NCI-H2227 (cell line): ENCODE results near the gene PROCA1.
"Not testable (repeated sequence)": the region's sequence is repeated elsewhere in the genome, so short reads cannot be mapped to it uniquely, and the experiment has no call there.

Source experiments
- DNase-seq: peaks from one replicate; lab custom pipeline; 2025; ENCODE audit not compliant: unreplicated experiment; lab: John Stamatoyannopoulos, UW

Gene PROCA1

DNA sequence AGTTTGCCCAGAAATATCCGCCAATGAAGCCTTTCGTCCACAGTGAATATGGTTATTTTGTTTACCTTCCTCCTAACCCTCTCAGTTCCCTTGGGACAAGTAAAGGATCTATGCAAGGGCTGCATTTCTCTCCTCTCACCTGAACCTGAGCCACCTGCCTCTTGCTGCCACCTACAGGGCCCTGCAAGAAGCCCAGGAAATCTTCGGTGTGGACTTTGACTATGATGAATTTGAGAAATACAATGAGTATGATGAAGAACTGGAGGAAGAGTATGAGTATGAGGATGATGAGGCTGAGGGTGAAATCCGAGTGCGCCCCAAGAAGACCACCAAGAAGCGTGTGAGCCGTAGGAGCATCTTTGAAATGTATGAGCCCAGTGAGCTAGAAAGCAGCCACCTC lies 35.7 kb downstream of the PROCA1 start:
- DNase-seq = no peak

- DNase-seq = no peak
Observed at GRCh38 chr17:28675490-28675889, 36.2 kb downstream of the PROCA1 start.

- no peak for DNase-seq
Observed at GRCh38 chr17:28669918-28670317, 41.8 kb downstream of the PROCA1 start.

GRCh38 chr17:28667870-28668269 lies 43.8 kb downstream of the PROCA1 start:
- no peak for DNase-seq

DNA sequence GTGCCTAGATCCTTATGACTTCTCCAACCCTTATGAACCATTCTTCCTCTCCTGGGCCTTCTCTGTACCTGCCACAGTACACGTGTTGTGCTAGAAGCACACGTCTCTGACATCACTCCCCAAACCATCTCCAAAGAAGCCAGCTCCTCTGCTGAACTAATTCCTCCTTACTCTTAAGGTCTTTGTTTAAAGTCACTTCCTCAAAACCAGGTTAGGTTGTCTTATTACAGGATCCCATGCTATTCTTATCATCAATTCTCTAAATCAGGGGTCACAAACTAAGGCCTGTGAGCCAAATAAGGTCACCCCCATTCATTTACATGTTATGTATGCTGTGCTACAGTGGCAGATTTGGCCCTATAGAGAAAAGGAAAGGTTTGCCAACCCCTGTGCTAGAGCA lies 45.7 kb downstream of the PROCA1 start:
- no peak for DNase-seq

DNA sequence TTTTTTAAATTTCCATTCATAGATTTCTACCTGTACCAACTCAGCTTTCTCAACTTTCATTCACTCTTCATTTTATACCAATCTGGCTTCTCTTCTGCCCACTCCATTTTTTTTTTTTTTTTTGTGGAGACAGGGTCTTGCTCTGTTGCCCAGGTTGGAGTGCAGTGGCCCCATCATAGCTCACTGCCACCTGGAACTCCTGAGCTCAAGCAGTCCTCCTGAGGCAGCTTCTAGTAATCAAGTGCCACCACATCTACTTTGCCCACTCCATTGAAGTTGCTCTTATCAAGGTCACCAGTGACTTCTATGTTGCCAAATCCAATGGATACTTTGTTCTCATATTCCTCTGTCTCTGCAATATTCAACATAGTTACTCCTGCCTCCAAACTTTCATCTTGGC lies 48.0 kb downstream of the PROCA1 start:
- no peak for DNase-seq

DNA sequence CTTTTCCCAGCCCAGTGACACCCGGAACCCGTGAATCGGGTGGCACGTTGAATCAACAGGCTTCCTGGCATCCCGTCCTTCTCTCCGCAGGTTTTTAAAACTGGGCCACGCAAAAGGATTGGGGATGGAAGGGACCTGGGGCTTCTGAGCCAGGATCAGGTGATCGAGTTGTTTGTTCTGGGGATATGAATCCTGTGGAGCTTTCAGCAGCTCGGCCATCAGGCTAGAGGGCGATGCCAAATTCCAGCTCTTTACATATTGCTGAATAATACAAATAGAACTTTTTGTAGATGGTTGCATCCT lies 49.2 kb downstream of the PROCA1 start:
- DNase-seq = peak; percentile 43

DNA sequence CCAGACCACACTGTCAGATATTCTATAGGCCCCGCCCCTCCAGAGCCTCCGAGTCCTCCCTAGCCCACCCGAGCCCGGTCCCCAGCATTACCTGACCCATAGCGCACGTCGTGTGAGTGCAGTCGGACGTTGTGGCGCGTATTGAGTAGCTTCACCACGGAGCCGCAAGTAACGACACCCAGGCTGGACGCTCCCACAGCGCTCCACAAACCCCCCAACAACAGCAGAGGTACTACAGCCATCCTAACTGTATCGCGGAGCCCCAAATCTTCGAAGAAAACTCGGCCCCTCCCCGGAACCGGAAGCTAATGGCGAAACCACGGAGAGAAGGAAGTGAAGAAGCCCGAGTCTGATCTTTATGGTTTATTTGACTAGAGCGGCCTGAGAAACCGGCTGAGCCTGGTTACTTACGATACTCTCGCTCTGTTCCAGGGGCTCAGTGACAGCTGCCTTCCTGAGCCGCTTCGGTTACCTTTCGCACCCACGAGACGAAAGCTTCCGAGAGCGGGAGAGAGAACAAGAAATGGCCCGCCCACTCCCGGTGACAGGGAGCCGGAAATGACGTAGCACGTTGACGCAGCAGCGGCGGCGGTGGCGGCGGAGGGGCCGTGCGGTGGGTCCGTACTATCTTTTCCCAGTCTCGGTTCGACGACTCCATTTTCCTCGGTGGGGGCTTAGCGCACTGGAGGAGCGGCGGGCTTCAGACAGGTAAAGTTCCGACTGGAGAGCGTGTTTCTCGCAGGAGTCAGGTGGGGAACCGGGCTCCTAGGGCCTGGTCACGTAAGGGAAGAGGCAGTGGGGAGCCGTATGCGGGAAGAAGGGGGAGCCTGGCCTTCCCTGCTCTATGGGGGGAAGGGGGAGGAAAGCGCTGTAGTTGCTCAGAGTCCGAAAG lies 49.8 kb downstream of the PROCA1 start, which contains the start of the genes SDF2 and SUPT6H:
SDF2 (minus strand) TSS at position 272 of the 892 bp plus-strand sequence; CDS start at position 242, 30 bp downstream.
SUPT6H (plus strand) TSS at position 571 of the 892 bp plus-strand sequence. CDS start 11,197 bp downstream, outside the sequence.
- DNase-seq = peak; percentile 87

DNA sequence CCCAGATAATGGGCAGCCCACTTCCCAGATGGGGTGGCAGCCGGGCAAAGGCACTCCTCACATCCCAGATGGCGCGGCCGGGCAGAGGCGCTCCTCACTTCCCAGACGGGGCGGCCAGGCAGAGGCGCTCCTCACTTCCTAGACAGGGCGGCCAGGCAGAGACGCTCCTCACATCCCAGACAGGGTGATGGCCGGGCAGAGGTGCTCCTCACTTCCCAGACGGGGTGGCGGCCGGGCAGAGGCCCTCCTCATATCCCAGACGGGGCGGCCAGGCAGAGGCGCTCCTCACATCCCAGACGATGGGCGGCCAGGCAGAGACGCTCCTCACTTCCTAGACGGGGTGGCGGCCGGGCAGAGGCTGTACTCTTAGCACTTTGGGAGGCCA lies 52.2 kb downstream of the PROCA1 start:
- not testable (repeated sequence) for DNase-seq

DNA sequence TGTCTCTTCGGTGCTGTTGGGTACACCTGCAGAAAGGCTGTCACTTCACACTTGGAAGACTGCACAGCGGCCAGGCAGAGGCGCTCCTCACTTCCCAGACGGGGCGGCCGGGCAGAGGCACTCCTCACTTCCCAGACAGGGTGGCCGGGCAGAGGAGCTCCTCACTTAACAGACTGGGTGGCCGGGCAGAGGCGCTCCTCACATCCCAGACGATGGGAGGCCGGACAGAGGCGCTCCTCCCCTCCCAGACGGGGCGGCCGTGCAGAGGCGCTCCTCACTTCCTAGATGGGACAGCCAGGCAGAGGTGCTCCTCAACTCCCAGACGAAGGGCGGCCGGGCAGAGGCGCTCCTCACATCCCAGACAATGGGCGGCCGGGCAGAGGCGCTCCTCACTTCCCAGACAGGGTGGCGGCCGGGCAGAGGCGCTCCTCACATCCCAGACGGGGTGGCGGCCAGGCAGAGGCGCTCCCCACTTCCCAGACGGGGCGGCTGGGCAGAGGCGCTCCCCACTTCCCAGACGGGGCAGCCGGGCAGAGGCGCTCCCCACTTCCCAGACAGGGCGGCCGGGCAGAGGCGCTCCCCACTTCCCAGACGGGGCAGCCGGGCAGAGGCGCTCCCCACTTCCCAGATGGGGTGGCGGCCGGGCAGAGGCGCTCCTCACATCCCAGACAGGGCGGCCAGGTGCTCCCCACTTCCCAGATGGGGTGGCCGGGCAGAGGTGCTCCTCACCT lies 52.8 kb downstream of the PROCA1 start:
- not testable (repeated sequence) for DNase-seq

- not testable (repeated sequence) for DNase-seq
Observed at GRCh38 chr17:28658342-28658741, 53.3 kb downstream of the PROCA1 start.

DNA sequence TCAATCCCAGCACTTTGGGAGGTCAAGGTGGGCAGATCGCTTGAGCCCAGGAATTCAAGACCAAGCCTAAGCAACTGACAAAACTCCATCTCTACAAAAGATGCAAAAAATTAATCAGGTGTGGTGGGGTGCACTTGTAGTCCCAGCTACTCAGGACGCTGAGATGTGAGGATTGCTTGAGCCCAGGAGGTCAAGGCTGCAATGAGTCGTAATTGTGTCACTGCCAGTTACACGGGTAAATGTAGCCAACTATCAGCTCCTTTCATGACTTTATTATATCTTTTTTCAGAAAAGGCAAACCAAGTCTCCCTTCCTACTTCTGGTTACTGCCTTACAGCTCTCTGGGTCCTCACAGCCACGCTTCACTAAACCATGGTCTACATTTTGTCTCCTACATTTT lies 53.9 kb downstream of the PROCA1 start:
- DNase-seq = no peak

GRCh38 chr17:28655160-28655559 lies 56.5 kb downstream of the PROCA1 start:
- no peak for DNase-seq
